Glomerular visceral epithelial cell (primary cell): ENCODE data around the gene IRAK4.
A peak's percentile ranks its signal among the peaks of the same experiment; 100 is the strongest.
"Not testable (repeated sequence)": the region's sequence is repeated elsewhere in the genome, so short reads cannot be mapped to it uniquely, and the experiment has no call there.

Experiments used
- DNase-seq: peaks from one replicate; pipeline ENCODE4 v3.0.0-alpha.2; 2016; ENCODE audit errors: extremely low spot score

The IRAK4 gene

DNA sequence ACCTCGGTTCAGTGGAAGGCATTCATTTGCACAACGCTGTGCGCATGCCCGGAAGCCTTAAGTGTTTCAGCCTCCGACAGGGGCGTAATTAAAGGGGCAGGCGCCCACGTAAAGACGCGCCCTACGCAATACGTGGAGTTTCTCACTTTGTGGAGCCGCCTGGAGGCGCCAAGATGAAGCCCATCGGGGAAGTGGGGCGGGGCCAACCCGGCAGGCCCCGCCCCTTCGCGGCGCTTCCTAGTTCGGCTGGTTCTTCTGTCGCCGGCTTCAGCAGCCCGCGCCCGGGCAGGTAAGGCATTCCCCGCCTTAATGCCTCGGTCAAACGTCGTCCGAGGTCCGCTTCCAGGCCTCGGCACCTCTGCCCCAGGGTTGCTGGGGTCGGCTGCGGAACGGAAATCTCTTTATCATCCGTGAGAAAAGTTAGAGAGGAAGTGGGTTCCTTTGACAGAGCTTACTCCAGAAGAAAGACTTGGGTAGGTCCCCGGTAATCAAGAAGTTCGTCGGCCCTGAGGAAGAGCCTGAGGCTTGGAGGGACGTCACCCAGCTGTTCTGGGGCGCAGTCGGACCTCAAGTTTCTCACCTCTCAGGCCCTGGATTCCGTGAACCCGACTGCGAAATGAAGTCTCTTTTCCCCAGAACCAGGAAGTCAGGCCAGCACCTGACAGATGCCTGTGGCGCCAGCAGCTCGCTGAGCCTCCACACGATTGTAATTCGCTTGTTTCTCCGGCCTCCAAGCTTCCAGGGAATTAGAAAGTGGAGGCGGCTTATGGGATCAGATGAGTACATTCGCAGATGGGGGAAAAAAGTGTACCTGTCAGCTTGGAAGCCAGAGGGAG is at the start of gene IRAK4, which contains the start of gene PUS7L:
Gene IRAK4 (plus strand): TSS at position 224 of the 836 bp plus-strand sequence. CDS start 9,161 bp downstream, outside the sequence.
Gene PUS7L (minus strand): TSS at position 63 of the 836 bp plus-strand sequence. CDS start 3,545 bp downstream, outside the sequence.
- DNase-seq, result peak; percentile 97

GRCh38 chr12:43711348-43711747 is 47.4 kb upstream of the IRAK4 start:
- DNase-seq, result no peak

DNA sequence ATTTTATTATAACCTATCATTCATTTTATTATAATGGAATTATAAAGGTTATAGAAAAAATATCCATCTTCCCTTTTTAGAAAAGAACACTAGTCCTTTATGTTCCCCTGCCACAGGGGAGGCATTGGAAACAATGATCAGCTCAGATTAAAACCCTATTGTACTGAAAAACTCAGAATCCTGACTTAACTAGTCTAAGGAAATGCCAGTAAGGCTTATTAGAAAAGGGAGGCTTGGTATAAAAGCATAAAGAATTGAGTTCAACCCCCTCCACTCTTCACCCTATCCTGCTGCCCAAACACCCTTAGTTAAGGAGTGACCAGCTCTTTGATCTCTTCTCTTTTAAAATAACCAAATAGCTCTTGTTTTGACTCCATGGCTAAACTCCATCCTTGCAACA is 36.1 kb upstream of the IRAK4 start:
- no peak for DNase-seq

DNA sequence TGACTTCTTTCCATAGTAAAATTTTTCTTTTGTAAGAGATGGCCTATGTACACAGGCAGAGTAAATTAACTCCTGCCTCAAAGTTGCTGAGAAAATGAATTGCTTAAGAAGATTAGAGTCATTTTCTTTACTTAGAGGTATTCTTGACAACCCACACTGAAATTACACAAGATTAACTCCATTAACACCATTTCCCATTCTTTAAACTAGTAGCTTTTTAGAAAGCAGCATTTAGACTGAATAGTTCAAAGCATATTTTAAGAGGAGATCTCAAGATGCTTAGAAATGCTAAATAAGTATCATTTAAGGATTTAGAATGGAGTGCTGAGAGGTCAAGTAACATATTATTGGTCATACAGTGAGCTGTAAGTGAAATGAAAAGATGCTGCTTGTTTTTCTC is 35.6 kb upstream of the IRAK4 start:
- no peak for DNase-seq

DNA sequence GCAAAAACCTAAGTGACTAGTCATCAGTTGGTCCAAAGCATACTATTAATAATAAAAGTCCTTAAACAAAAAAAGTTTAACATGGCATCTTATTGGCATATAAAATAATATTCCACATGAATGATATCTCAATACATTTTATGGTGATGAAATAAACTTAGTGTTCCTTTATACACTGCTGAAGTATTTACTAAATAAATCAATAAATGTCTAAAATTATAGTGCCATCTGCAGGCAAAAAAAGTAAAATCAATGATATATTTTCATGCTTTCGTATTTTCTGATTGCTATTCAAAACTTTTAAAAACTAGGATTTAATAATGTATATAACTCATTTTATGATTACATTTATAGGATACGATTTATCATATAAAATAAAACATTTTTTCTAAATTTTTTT is 30.6 kb upstream of the IRAK4 start:
- DNase-seq, result no peak

- no peak for DNase-seq
Measured at GRCh38 chr12:43728698-43729097, 30.1 kb upstream of the IRAK4 start.

- no peak for DNase-seq
Measured at GRCh38 chr12:43730283-43730682, 28.5 kb upstream of the IRAK4 start.

GRCh38 chr12:43733687-43734086 is 25.1 kb upstream of the IRAK4 start:
- no peak for DNase-seq

DNA sequence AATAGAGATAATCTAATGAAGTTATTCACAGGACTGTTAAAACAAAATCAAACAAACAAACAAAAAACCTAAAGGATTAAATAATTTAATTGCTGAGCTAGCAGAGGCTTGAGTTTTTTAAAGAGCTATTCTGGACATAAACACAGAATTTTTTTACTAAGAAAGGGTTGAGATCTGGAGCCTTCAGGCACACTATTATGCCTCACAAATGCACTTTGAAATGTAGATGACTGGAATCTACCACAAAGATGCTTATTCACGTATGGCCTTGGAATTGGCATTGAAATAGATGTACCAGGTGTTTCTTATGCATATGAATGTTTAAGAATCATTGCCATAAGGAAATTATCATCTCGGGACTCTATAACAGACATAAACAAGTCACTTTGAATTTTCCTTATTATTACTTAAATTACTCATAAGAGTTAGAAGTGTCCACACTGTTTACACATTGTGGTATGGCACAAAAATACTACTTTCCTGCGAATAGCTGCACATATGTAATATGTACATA is 21.8 kb upstream of the IRAK4 start:
- DNase-seq, result no peak

GRCh38 chr12:43737646-43738045 is 21.1 kb upstream of the IRAK4 start:
- peak; percentile 47 for DNase-seq

DNA sequence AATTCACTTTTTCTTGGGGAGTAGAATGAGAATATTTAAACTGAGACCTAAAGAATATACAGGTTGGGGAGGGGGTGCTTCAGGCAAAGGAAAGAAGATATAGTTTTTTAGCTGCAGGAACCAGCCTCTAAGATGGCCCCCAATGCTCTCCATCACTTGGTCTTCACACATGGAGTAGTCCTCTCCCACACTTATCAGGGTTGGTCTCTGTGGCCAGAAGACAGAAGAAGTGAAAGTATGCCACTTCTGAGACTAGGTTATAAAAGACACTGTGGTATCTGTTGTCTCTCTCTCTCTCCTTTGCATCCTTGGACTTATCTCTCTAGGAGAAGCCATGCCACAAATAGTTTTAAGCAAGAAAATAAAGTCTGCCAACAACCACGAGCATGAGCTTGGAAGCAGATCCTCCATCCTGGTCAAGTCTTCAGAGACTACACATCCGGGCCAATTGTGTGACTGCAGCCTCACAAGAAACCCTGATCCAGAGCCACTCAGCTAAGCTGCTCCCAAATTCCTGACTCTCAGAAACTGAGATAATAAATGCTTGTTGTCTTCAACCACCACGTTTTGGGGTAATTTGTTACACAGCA is 18.1 kb upstream of the IRAK4 start:
- no peak for DNase-seq

GRCh38 chr12:43742106-43742505 is 16.6 kb upstream of the IRAK4 start:
- DNase-seq, result peak; percentile 25

GRCh38 chr12:43744826-43745225 is 13.9 kb upstream of the IRAK4 start:
- DNase-seq, result no peak

DNA sequence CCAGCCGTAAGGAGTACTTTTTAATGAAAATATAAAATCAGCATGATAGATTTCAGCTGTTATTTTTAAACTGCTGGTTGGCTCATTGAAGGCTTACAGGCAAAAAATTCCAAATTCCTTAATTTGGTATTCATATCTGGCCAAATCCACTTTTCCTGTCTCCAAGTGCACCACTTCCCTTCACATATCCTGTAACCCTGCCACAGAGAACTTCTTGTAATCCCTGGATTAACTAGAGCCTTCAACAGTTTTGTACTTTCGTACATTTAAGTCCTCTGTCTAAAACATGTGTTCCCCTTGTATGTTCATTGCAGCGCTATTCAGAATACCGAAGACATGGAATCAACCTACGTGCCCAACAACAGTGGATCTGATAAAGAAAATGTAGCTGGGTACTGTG is 9.7 kb upstream of the IRAK4 start:
- DNase-seq, result no peak

DNA sequence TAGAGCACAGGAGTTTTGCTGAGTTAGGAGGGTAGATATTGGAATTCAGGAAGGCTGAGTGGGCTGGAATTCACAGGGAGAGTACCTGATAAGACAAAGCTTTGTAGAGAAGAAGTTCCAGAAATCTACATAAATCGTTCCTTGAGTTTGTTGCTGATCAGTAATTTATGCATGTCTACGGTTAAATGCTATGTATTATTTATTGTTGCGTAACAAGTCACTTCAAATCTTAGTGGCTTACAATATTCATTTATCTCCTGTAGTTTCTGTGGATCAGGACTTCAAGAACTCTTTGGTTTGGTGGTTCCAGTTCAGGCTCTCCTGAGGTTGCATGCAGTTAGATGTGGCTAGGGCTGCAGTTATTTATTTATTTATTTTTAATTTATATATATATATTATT is 7.9 kb upstream of the IRAK4 start:
- no peak for DNase-seq

GRCh38 chr12:43751360-43751759 is 7.4 kb upstream of the IRAK4 start:
- DNase-seq, result not testable (repeated sequence)

GRCh38 chr12:43754015-43754414 is 4.7 kb upstream of the IRAK4 start:
- no peak for DNase-seq

GRCh38 chr12:43758247-43758727 is 464 bp upstream of the IRAK4 start:
- DNase-seq, result peak; percentile 22

GRCh38 chr12:43760396-43760795 is 1.6 kb downstream of the IRAK4 start:
- no peak for DNase-seq

GRCh38 chr12:43761500-43761899 is 2.7 kb downstream of the IRAK4 start:
- DNase-seq, result no peak

DNA sequence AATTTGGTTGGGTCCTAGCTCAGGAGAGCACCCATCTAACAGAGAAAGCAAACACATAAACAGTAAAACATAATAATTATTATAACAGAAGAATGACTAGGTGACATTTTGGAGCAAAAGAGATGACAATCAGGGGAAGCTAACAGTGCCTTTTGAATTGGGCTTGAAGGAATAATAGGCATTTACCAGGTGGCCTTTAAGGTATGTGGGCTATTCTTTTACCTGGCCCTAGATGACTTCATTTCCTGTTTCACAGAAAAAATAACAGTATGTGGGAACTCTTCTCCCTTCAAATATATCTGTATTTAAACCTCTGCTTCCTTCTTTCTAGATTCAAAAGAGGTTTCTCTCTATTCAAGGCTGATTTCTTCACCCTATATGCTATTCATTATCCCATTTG is 3.8 kb downstream of the IRAK4 start:
- DNase-seq, result no peak

GRCh38 chr12:43763769-43764168 is 5.0 kb downstream of the IRAK4 start:
- DNase-seq, result no peak

GRCh38 chr12:43764528-43764927 is 5.8 kb downstream of the IRAK4 start:
- DNase-seq, result no peak
